GM10847 (cell line): ENCODE measurements around the gene KAT2B.

Source experiments
- POLR2A ChIP-seq: IDR thresholded peaks from 2 replicates; pipeline ENCODE4 v1.6.1; 2011; ENCODE audit not compliant: insufficient read length; ENCODE audit errors: extremely low read depth

KAT2B gene

DNA sequence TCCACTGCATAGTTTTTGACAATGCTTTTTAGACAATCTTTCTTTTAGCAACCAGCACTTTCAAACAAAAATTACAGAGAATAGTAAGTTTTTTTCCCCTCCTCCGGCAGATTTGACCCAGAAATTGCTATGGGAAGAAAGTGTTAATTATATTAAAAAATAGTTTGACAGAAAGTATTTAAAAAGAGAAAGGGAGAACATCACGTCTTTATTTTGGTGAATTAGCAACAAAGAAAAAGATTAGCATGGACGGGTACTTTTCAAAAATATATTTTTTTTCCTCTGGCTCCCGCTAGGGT, 831 bp upstream of the KAT2B start:
- TF ChIP-seq POLR2A = no peak

GRCh38 chr3:20040548-20041196, 426 bp downstream of the KAT2B start:
- peak; percentile 22 for TF ChIP-seq POLR2A

DNA sequence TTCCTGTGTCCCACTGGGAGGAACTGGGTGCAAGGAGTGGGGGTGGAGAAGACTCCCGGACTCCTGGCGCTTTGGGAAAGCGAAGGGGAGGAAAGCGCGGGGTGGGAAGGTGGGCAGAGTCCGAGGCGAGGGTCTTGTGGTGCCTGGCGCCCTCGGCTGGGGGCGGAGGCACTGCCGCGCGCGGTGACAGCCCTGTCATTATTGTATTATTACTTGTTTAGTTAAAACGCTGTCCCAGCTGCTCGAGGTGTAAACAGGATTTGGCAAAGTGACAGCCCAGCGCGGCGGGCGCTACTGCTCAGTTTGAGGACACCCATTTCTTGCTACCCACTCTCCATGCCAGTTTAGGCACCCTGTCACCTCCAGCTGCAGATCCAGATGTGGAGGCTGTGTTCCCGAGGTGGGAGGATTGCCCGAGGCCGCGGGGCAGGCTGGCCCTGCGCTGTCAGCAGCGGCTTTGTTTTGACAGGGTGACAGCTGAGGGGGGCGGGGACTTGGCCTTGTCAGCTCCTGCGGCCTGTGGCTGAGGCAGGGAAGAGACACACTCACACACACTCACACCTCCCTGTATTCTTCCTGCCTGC, 1.0 kb downstream of the KAT2B start:
- peak; percentile 23 for TF ChIP-seq POLR2A

- no peak for TF ChIP-seq POLR2A
These were observed 2.1 kb downstream of the KAT2B start for GRCh38 chr3:20042331-20042730.

DNA sequence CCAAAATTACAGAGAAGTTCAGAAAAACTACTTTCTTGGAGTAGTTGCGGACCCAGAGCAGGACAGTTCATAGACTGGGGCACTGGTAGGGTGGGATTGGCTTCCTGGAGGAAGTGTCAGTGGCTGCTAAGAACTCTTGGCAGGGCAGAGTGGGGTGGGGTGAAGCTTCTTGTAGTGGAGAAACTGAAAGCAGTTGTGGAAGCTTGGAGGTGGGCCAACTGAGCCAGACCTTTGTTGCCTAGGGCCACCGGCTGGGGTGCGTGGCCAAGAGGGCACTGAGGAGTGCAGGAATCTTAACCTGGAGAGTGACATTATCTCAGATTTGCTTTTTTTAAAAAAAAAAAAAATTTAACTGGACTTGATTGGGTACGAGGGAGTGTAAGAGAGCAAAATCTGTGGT, 3.1 kb downstream of the KAT2B start:
- TF ChIP-seq POLR2A = no peak

- no peak for TF ChIP-seq POLR2A
These were observed 3.6 kb downstream of the KAT2B start for GRCh38 chr3:20043825-20044224.

GRCh38 chr3:20046556-20046955, 6.3 kb downstream of the KAT2B start:
- no peak for TF ChIP-seq POLR2A

DNA sequence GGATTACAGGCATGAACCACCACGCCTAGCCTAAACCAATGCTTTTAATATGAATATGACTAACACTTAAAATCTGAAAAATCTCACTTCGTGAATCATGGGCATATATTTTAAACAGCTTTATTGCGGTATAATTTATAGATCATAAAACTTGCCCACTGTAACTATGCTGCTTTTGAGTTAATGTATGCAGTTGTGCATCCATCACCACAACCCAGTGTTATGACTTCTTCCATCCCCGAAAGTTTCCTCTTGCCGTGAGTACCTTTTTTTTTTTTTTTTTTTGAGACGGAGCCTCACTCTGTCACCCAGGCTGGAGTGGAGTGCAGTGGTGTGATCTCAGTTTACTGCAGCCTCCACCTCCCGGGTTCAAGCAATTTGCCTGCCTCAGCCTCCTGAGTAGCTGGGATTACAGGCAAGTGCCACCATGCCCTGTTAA, 7.1 kb downstream of the KAT2B start:
- no peak for TF ChIP-seq POLR2A

DNA sequence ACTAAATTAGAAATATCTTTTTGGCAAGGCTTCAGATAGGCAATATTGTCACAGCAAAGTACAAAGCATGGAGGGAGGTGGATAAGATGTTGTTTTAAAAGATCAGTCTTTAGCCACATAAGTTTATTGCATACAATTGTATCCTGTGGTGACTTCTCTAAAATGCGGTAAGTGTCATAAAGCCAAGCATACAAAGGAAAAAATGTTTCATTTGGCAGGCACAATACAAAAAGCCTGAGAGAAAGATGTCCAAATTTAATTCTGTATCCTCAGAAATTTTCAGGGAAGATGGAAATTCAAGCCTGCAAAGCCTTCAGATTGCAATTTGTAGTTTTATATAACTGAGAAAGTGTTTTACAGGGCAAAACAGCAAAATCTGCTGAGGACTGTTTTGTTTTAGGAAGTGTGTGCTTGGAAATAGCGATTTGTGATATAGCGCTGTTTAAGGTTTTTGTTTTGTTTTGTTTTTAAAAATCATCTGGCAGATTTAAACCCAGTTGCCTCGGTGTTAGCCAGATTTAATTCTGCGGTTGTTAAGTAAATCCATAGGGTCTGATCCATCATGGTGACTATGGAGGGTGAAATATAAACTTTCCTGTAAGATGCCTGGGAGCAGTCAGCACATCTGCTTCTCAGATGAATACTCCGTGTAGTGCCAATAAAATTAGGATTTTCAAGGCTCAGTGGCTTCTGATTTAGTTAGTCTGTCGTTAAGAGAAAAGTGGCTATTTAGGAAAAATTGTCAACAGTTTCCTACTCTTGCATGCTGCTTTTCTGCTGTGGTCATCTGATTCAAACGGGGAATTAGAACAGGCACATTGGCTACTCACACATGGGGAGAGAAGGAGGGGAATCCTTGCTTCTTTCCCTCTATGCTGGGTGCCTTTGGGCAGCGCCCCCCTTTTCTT, 8.0 kb downstream of the KAT2B start:
- no peak for TF ChIP-seq POLR2A

- no peak for TF ChIP-seq POLR2A
These were observed 11.0 kb downstream of the KAT2B start for GRCh38 chr3:20051123-20051806.

- TF ChIP-seq POLR2A = no peak
These were observed 12.6 kb downstream of the KAT2B start for GRCh38 chr3:20052851-20053250.

GRCh38 chr3:20054549-20054987, 14.3 kb downstream of the KAT2B start:
- no peak for TF ChIP-seq POLR2A

- no peak for TF ChIP-seq POLR2A
These were observed 15.0 kb downstream of the KAT2B start for GRCh38 chr3:20055020-20055775.

GRCh38 chr3:20055842-20056241, 15.6 kb downstream of the KAT2B start:
- TF ChIP-seq POLR2A = no peak
